Prostate gland (tissue), 2 donors: ENCODE results near the gene BABAM2. TPM values are rescaled to one million over a fixed set of nuclear protein-coding genes. Genes with fewer than 3 reads are reported as not detected.

Experiments used
- DNase-seq: peaks from one replicate; pipeline ENCODE4 v3.0.0-alpha.2; 2019; ENCODE audit warnings: low spot score
- H3K27ac ChIP-seq, 2 donors: fragments of 200-600 bp; sonication (generic); 2 replicates each; pipeline ENCODE4 v1.5.1; 2017 to 2019
- H3K27me3 ChIP-seq: fragments of 200-600 bp; sonication (generic); replicated peaks from 2 replicates; pipeline ENCODE4 v1.5.1; 2019; ENCODE audit not compliant: insufficient read depth
- H3K36me3 ChIP-seq, 2 donors: fragments of 200-600 bp; sonication (generic); 1 replicate in 1 of 2; 2 replicates in 1 of 2; pipeline versions ENCODE4 v1.5.1 to v1.8.1; 2017 to 2019
- H3K4me1 ChIP-seq: fragments of 200-600 bp; sonication (generic); replicated peaks from 2 replicates; pipeline ENCODE4 v1.5.1; 2019
- H3K4me3 ChIP-seq, 2 donors: fragments of 200-600 bp; sonication (generic); 2 replicates each; pipeline ENCODE4 v1.5.1; 2017 to 2019
- H3K9me3 ChIP-seq: fragments of 200-600 bp; sonication (generic); 2 replicates; pipeline ENCODE4 v1.5.1; 2017
- CTCF ChIP-seq, 4 experiments: fragments of 200-600 bp in 2 of 4; fragments of 450-650 bp in 2 of 4; sonication (generic) in 2 of 4; IDR thresholded peaks; 1 replicate in 3 of 4; 2 replicates in 1 of 4; pipeline ENCODE4 v1.5.1; 2016 to 2019; ENCODE audit warnings: antibody characterized with exemption in 4 of 4, mild to moderate bottlenecking in 2 of 4, moderate library complexity in 2 of 4
- POLR2A ChIP-seq: fragments of 450-650 bp; IDR thresholded peaks from one replicate; pipeline ENCODE4 v1.6.1; 2016; ENCODE audit warnings: antibody characterized with exemption, mild to moderate bottlenecking
- POLR2AphosphoS5 ChIP-seq: sonication (generic); formaldehyde crosslinking; IDR thresholded peaks from one replicate; pipeline ENCODE4 v1.6.1; 2017; ENCODE audit warnings: antibody characterized with exemption
- WGBS: methylation state at CpG from one replicate; pipeline ENCODE4 v1.1.5; 2018; 5-methylcytosine and 5-hydroxymethylcytosine counted together
- intact Hi-C: fragments of 100-400 bp; cut with DNase I; formaldehyde crosslinking; loops from one replicate; pipeline ENCODE4 v1.14.2; 2022
- total RNA-seq, 2 donors: library from RNA; depleted of rRNA; stranded (reverse); fragments of >200 nt; gene quantifications; one replicate each; pipeline ENCODE4 v1.1.0, GENCODE V29; 2016

BABAM2 gene
- total RNA-seq, 2 donors from 2014 or later, result 35.8 to 37.3 TPM

- H3K4me3 ChIP-seq, result no peak overlapping the region
- no peaks in the 10 kb centered on the region for H3K9me3 ChIP-seq
- 83% methylated on average over 2 of the region's 2 CpGs for whole genome bisulfite sequencing
- DNase-seq, result no peak
- H3K4me1 ChIP-seq, result peaks cover 7% of the 10 kb centered on the region
- H3K27me3 ChIP-seq, result no peaks in the 10 kb centered on the region
- H3K36me3 ChIP-seq, result no peaks in the 10 kb centered on the region
- intact Hi-C loops, result loop anchor here (10.0 kb wide), 1 partner anchor 481 kb away; the partner anchor contains the start of gene FOSL2
- TF ChIP-seq CTCF (IDR thresholded peaks at IDR 0.05) (no peak), POLR2AphosphoS5 (no peak), POLR2A (no peak)
- peak overlapping the region; percentile 67 to 70 for H3K27ac ChIP-seq
Observed at GRCh38 chr2:27914041-27914804, 23.7 kb downstream of the BABAM2 start.

DNA sequence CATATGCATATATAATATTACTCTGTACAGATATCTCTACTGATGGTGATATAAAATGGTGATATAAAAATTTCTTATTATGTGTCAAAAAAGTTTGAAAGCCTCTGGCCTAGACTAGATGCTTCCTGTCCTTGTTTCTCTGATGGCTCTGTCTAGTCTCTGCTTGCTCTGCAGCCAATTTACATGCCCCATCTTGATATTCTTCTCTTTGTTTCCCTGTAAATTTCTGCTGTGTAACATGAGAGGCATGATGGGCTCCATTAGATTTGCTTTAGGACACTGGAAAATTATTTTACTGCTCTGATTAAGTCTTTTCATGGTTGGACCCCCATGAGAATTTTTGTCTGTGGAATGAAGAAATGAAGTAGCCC is 24.3 kb downstream of the BABAM2 start:
- peak; percentile 26 for DNase-seq
- TF ChIP-seq POLR2AphosphoS5 (no peak), POLR2A (no peak), CTCF (IDR thresholded peaks at IDR 0.05) (no peak)
- intact Hi-C loops, result loop anchor here (10.0 kb wide), 1 partner anchor 480 kb away; the partner anchor contains the start of gene FOSL2

DNA sequence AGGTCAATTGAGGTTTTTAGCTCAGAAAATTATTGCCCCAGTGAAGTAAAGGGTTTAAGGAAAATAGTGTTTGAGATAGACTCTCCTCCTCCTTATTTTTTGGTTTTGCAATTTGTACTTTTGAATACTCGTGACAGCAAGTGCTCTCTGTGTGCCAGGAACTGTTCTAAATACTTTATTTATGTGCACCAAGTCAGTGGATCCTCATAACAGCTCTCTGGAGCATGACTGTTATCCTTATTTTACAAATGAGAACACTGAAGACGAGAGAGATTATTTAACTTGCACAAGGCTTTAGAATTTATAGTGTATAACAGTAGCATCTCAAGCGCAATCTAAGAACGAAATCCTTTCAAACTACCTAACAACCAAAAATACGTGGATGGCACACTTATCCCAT is 24.7 kb downstream of the BABAM2 start:
- H3K27ac ChIP-seq, result peak overlapping the region; percentile 67 to 70
- peak; percentile 10 for DNase-seq
- intact Hi-C loops, result loop anchor here (10.0 kb wide), 1 partner anchor 480 kb away; the partner anchor contains the start of gene FOSL2
- no peaks in the 10 kb centered on the region for H3K36me3 ChIP-seq
- H3K4me1 ChIP-seq, result peaks cover 7% of the 10 kb centered on the region
- H3K27me3 ChIP-seq, result no peaks in the 10 kb centered on the region
- H3K4me3 ChIP-seq, result no peak overlapping the region
- TF ChIP-seq POLR2A (no peak), POLR2AphosphoS5 (peak; percentile 61)
- H3K9me3 ChIP-seq, result no peaks in the 10 kb centered on the region
- 23% methylated on average over 5 of the region's 5 CpGs for WGBS

More for the DNA sequence above, 24.3 kb downstream of the BABAM2 start:
- Histone ChIP-seq H3K27me3 (no peaks in the 10 kb centered on the region), H3K27ac (peak overlapping the region; percentile 67 to 70), H3K9me3 (no peaks in the 10 kb centered on the region), H3K4me1 (peaks cover 7% of the 10 kb centered on the region), H3K36me3 (no peaks in the 10 kb centered on the region), H3K4me3 (no peak overlapping the region)

DNA sequence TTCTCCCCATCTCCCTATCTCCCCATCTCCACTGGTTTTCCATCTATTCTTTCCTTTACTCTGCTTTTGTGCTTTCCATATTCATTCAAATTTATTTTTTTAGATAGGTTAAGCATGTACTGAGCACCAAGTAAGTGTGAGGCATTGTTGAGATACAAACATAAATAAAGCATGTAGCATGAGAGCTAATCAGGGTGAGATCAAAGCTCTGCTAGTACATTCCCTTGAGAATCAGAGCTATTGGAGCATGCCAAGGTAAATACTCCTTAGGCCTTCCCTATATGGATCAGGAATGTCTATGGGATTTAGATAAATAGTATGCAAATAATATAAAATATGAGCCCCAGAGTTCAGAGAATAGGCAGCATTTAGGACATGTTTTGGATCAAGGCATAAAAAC is 25.3 kb downstream of the BABAM2 start:
- intact Hi-C loops, result loop anchor here (10.0 kb wide), 1 partner anchor 479 kb away; the partner anchor contains the start of gene FOSL2
- Histone ChIP-seq H3K27ac (peak overlapping the region; percentile 67 to 70), H3K9me3 (no peaks in the 10 kb centered on the region), H3K4me3 (no peak overlapping the region), H3K36me3 (no peaks in the 10 kb centered on the region), H3K4me1 (peaks cover 7% of the 10 kb centered on the region), H3K27me3 (no peaks in the 10 kb centered on the region)
- DNase-seq, result no peak
- TF ChIP-seq CTCF (IDR thresholded peaks at IDR 0.05), result no peak
- no peak for TF ChIP-seq POLR2AphosphoS5
- TF ChIP-seq POLR2A, result no peak

- TF ChIP-seq POLR2AphosphoS5, result peak; percentile 4
- no peak for TF ChIP-seq POLR2A
- TF ChIP-seq CTCF (IDR thresholded peaks at IDR 0.05), result no peak
- Histone ChIP-seq H3K4me1 (peaks cover 7% of the 10 kb centered on the region), H3K36me3 (no peaks in the 10 kb centered on the region), H3K27me3 (no peaks in the 10 kb centered on the region), H3K4me3 (no peak overlapping the region), H3K9me3 (no peaks in the 10 kb centered on the region), H3K27ac (peak overlapping the region; percentile 67 to 70)
- intact Hi-C loops, result loop anchor here (10.0 kb wide), 1 partner anchor 478 kb away; the partner anchor contains the start of gene FOSL2
- DNase-seq, result no peak
- 59% methylated on average over 1 of the region's 1 CpG for WGBS
Observed at GRCh38 chr2:27916293-27916995, 25.9 kb downstream of the BABAM2 start.
